SK-MEL-5 (cell line): ENCODE measurements around the gene HOXA6. TPM values are rescaled to one million over a fixed set of nuclear protein-coding genes. Genes with fewer than 3 reads are reported as not detected.
A peak's percentile ranks its signal among the peaks of the same experiment; 100 is the strongest.

Experiments used
- DNase-seq: peaks from one replicate; pipeline ENCODE4 v3.0.0-alpha.2; 2016; ENCODE audit warnings: low read depth, low spot score
- in situ Hi-C: cut with HindIII; loops from 2 replicates; pipeline ENCODE4 v1.10.0; 2016; ENCODE audit warnings: low sequenced_read_pairs, high pct_unique_total_duplicates, low pct_unique_long_range_greater_than_20kb
- total RNA-seq: library from RNA; depleted of rRNA; stranded (reverse); fragments of >200 nt; shearing (Covaris generic); gene quantifications from 2 replicates; pipeline ENCODE4 v1.2.3, GENCODE V29; 2014

The HOXA6 gene
- total RNA-seq, 1 experiment from 2014 or later = 1.9 TPM

DNA sequence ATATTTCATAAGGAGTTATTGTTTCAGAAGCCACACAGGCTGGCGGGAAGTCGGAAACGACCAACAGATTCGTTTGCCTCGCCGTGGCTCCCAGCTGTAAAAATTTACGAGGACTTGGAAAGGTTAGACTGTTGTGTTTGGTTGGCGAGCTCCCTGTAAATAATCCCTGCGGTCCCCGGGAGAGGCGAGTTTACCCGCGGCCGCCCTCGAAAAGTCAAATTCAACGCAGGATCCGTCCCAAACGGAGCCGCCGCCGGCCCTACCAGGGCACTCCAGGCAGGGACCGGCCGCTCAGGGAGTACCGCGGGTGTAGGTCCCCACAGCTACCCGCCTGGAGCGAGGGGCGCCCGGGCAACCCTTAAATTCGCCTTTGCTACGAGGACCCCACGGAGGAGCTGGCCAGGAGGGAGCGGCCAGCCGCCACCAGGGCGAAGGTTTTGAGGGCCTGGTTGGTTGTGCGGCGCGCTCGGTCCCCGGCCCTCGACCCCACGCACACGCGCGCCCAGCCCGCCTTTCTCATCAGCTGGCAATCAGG, 18.5 kb upstream of the HOXA6 start:
- in situ Hi-C loops = no loop called here
- no peak for DNase-seq

- in situ Hi-C loops = no loop called here
- DNase-seq = no peak
These were observed 17.8 kb upstream of the HOXA6 start, which contains the start of gene HOXA9 for GRCh38 chr7:27165089-27165995. Gene HOXA9 (minus strand): TSS chr7:27165537. CDS start chr7:27165457, 80 bp downstream.

DNA sequence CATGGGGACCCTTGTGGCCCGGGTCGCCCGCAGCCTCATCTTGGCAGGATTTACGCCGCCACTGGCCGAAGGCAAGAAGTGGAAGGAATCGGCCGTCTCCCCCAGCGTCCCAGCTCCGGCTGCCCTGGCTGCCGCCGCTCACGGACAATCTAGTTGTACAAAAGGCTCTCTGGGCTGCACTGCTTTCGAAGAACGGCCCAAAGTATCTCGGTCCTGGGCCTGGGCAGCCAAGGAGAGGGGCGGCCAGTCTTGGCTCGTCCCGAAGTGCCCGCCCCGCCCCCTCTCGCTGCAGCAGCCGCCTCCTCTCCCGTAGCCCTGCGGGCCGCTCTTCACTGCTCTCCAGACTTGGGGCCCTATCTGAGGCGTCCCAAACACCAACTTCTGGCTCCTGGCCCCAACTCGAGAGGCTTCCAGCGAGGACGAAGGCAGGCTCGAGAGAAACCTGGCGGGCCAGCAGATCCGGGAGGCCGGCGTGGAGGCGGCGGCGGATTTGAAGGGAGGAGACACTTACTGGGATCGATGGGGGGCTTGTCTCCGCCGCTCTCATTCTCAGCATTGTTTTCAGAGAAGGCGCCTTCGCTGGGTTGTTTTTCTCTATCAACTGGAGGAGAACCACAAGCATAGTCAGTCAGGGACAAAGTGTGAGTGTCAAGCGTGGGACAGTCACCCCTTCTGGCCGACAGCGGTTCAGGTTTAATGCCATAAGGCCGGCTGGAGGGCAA, 17.0 kb upstream of the HOXA6 start:
- in situ Hi-C loops = no loop called here
- no peak for DNase-seq

- in situ Hi-C loops = no loop called here
- no peak for DNase-seq
These were observed 16.4 kb upstream of the HOXA6 start for GRCh38 chr7:27164045-27164366.

GRCh38 chr7:27163288-27164044, 15.9 kb upstream of the HOXA6 start:
- in situ Hi-C loops = no loop called here
- DNase-seq = no peak

- in situ Hi-C loops = no loop called here
- DNase-seq = no peak
These were observed 15.2 kb upstream of the HOXA6 start for GRCh38 chr7:27162561-27163287.

- in situ Hi-C loops = no loop called here
- DNase-seq = no peak
These were observed 14.4 kb upstream of the HOXA6 start for GRCh38 chr7:27161721-27162560.

GRCh38 chr7:27161214-27161720, 13.7 kb upstream of the HOXA6 start:
- no peak for DNase-seq
- in situ Hi-C loops = no loop called here

DNA sequence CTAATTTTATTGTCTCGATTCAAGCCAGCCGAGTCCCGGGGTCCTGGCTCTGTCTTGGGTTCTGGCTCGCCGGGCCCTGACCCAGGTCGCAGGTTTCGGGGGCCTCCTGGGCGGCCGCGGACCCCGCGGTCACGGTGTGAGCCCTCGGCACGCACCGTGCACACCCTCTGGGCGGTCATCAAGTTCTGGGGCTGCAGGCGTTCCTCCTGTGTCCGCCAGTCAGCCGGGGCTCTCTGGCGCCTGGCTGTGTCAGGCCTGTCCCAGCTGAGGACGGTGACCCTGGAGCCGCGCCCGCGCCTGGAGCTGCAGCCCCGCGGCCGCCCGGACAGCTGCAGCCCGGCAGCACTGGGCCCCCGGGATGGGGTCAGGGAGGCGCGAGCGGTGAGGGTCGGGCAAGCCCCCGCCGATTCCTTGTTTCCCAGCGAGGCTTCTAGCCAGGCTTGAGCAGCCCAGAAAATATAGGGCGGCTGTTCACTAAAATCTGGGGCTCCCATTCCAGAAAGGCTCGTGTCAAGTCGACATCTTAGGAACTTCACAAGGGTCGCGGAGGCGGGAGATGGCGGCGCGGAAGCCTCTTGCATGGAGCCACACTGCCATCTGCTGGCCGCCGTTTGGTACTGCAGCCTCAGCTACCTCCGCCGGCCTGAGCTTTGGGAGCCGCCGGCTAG, 13.1 kb upstream of the HOXA6 start:
- in situ Hi-C loops = no loop called here
- peak; percentile 85 for DNase-seq

DNA sequence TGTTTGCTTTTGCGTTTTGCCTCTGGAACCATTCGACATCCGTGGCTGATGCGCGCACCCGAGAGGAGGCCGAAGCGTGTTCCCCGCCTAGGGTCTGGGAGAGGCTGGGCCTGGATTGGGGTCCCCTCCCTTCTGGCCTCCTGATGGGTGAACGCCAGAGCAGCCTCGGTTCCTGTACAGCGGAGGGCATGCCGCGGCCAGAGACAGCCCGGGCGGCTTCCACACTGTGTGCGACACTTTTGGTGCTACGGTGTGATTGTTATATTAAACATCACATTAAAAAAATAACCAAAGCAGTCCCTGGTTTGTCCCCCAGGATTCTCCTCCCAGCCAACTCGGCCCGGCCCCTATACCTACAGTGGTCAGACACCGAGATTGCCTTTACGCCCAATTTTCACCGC, 12.6 kb upstream of the HOXA6 start:
- no peak for DNase-seq
- in situ Hi-C loops = no loop called here

GRCh38 chr7:27159266-27160144, 11.9 kb upstream of the HOXA6 start:
- DNase-seq = no peak
- in situ Hi-C loops = no loop called here

DNA sequence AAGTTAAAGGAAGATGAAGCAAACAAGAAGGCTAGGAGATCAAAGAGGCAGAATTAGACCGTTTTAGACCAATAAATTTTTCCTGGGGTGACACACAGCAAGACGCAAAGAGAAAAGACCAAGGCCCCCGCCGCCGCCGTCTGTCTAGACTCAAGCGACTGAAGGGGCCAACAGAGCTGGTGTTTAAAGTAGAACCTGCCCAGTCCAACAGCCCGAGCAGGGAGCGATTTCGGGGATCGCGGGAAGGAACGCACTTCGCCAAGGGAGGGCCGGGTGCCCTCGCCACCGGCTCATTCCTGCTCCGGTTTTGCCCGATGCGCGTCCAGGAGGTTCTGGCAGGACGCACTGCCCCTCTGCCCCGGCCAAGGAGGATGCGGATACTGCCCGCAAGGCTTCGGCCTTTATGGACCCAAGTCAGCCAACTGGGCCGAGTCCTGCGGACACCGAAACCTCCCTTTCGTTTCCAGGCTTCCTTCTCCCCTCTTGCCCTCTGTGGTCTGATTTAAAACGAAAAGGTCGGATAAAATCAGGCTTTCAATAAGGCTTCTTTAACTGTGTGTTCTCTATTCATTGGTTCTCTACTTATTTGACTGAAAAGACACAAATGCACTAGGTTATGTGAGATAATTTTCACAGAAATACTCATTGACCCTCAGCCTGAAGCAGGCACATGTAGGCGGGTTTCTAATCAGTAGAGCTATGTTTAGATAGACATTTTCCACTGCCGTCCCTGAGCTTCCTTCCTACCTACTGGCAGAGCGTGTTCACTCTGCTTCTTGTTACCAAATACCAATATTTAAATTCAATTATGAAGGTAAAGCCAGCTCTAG, 11.1 kb upstream of the HOXA6 start:
- in situ Hi-C loops = no loop called here
- no peak for DNase-seq

DNA sequence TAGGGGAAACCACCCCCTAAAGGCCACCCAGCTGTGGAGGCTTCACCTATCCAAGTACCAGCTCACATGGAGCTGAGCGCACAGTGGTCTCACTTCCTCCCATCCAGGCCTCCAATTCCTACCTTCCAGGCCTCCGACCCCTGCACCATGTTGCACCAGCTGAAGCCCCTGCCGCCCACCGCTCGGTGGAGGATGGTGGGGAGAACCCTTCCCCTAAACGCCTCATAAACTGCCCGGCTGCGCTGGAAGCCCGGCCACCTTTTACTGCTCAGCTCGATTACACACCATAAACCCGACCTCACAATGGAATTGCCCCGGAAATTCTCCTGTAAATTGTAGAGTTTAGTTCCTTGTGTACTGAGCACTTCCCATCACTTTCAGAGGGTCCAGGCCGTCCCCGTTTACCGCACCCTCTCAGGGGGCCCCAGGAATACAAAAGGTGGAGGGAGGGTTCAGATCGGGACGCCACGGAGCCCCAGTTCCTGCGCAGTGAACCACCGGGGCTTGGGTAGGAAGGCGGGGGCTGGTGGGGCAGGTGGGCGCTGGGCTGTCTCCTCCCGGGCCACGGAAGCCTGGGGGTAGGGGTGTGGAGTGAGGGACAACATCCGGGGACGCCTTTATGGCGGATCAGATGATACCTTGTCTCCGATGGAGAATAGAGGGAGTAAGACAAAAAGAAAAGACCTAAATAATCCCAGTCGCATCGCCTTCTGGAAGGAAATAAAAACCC, 10.3 kb upstream of the HOXA6 start:
- no peak for DNase-seq
- in situ Hi-C loops = no loop called here
